HCT116 (cell line): ENCODE data around the gene CNPPD1.
A peak's percentile ranks its signal among the peaks of the same experiment; 100 is the strongest.

Experiments used
- ATF3 ChIP-seq: IDR thresholded peaks from 2 replicates; pipeline ENCODE4 v1.6.1; 2012
- CTCF ChIP-seq, 3 experiments: fragments of 200-600 bp in 1 of 3; sonication (generic) in 1 of 3; IDR thresholded peaks in 2 of 3; conservative IDR thresholded peaks in 1 of 3; 2 replicates each; pipeline ENCODE4 v1.5.1; 2012 to 2017; ENCODE audit warnings: low read depth in 2 of 3, low read length in 2 of 3, antibody characterized with exemption in 1 of 3, borderline replicate concordance in 1 of 3, control low read depth in 1 of 3, mild to moderate bottlenecking in 1 of 3, mixed read lengths in 1 of 3, mixed run types in 1 of 3, moderate library complexity in 1 of 3; ENCODE audit not compliant: insufficient read depth in 1 of 3
- EZH2 ChIP-seq: fragments of 200-600 bp; sonication (generic); IDR thresholded peaks from 2 replicates; pipeline ENCODE4 v1.6.1; 2017; ENCODE audit warnings: antibody characterized with exemption, mixed run types
- EZH2phosphoT487 ChIP-seq: fragments of 200-600 bp; IDR thresholded peaks from 2 replicates; pipeline ENCODE4 v1.6.1; 2018; ENCODE audit warnings: antibody characterized with exemption, borderline replicate concordance
- MAX ChIP-seq: IDR thresholded peaks from 2 replicates; pipeline ENCODE4 v1.6.1; 2012
- POLR2A ChIP-seq: IDR thresholded peaks from 2 replicates; pipeline ENCODE4 v1.7.0; 2011; ENCODE audit warnings: borderline replicate concordance; ENCODE audit not compliant: insufficient read depth, insufficient read length; ENCODE audit errors: extremely low read depth
- POLR2AphosphoS5 ChIP-seq: IDR thresholded peaks from 2 replicates; pipeline ENCODE4 v1.6.1; 2011; ENCODE audit warnings: mild to moderate bottlenecking, low read depth, low read length, moderate library complexity
- RAD21 ChIP-seq: IDR thresholded peaks from 2 replicates; pipeline ENCODE4 v1.6.1; 2012; ENCODE audit warnings: low read depth, mild to moderate bottlenecking
- SIN3A ChIP-seq: IDR thresholded peaks from 2 replicates; pipeline ENCODE4 v1.6.1; 2012; ENCODE audit warnings: low read depth
- SP1 ChIP-seq: IDR thresholded peaks from 2 replicates; pipeline ENCODE4 v1.6.1; 2012; ENCODE audit warnings: low read depth
- TCF7L2 ChIP-seq: IDR thresholded peaks from 2 replicates; pipeline ENCODE4 v1.7.0; 2011; ENCODE audit warnings: borderline replicate concordance, inconsistent platforms; ENCODE audit not compliant: insufficient read depth, insufficient read length; ENCODE audit errors: extremely low read depth

- TF ChIP-seq POLR2A (peak; percentile 86), CTCF (IDR thresholded peaks at IDR 0.05 in 2 of 3, conservative IDR thresholded peaks at IDR 0.05 in 1 of 3; ENCODE audit: borderline replicate concordance in 1 of 3, insufficient read depth in 1 of 3, low read depth in 2 of 3, low read length in 2 of 3) (peak; percentile 94 to 99 (median 95)), TCF7L2 (no peak), EZH2 (no peak), POLR2AphosphoS5 (peak; percentile 64; the same call in 1 of the 2 replicates), RAD21 (peak; percentile 95), SIN3A (peak; percentile 79; the same call in 1 of the 2 replicates), ATF3 (no peak), EZH2phosphoT487 (no peak), MAX (peak; percentile 78; the same call in 1 of the 2 replicates), SP1 (peak; percentile 56)
These were observed 16.3 kb downstream of the CNPPD1 start, which contains the start of gene NHEJ1 for GRCh38 chr2:219160186-219161017.
